HepG2 (cell line): Measurements from ENCODE around the gene DAB1. TPM values are rescaled to one million over a fixed set of nuclear protein-coding genes. Genes with fewer than 3 reads are reported as not detected.

Experiments used
- ATAC-seq: fragments of 200-7000 bp; cut with Tn5 transposase; 3 replicates; pipeline ENCODE4 v1.9.1; 2020; ENCODE audit warnings: mild to moderate bottlenecking, moderate library complexity
- BruUV-seq: library from RNA; stranded (reverse); fragments of 400-500 nt; replicated peaks from 2 replicates; lab custom pipeline; 2021; lab: Mats Ljungman, UMichigan
- CTCF ChIA-PET: fragments of 300-600 bp; formaldehyde crosslinking; extraction: SDS; loops from one replicate; lab custom pipeline; 2021; ENCODE audit warnings: low total read pairs, inconsistent platforms, low intra/inter-chr PET ratio; lab: Yijun Ruan, JAX
- POLR2A ChIA-PET: fragments of 350-600 bp; sonication (Branson Sonifier 250); formaldehyde crosslinking; loops from one replicate; lab custom pipeline; 2020; ENCODE audit warnings: antibody characterized with exemption, inconsistent platforms; lab: Yijun Ruan, JAX
- DNase-seq: peaks from one replicate; pipeline ENCODE4 v3.0.0-alpha.2; 2015; ENCODE audit warnings: low spot score
- FAIRE-seq: peaks from 3 replicates; lab custom pipeline; 2011; peaks lifted over from hg19 to GRCh38; lab: Jason Lieb, UNC
- H2AFZ ChIP-seq: one replicate; pipeline ENCODE4 v1.6.1; 2011; ENCODE audit warnings: low read length, inconsistent platforms
- H3K27ac ChIP-seq: fragments of 300-600 bp; 3 replicates; pipeline ENCODE4 v1.8.0; 2011; ENCODE audit warnings: mixed run types, mild to moderate bottlenecking, mixed read lengths, low read length, inconsistent platforms; ENCODE audit not compliant: insufficient read depth; ENCODE audit errors: extremely low read length
- H3K27me3 ChIP-seq, 2 experiments: fragments of 200-600 bp in 1 of 2; 2 replicates in 1 of 2; 3 replicates in 1 of 2; pipeline versions ENCODE4 v1.6.0 to v1.8.0; 2011; ENCODE audit warnings: low read length in 2 of 2, mild to moderate bottlenecking in 2 of 2, moderate library complexity in 2 of 2, inconsistent platforms in 1 of 2; ENCODE audit not compliant: insufficient read depth in 2 of 2, control insufficient read depth in 1 of 2
- H3K36me3 ChIP-seq, 2 experiments: fragments of 200-600 bp in 1 of 2; replicated peaks in 1 of 2; 2 replicates in 1 of 2; 3 replicates in 1 of 2; pipeline versions ENCODE4 v1.5.1 to v1.8.0; 2011; ENCODE audit warnings: low read length in 2 of 2, inconsistent platforms in 1 of 2; ENCODE audit not compliant: insufficient read depth in 2 of 2, control insufficient read depth in 1 of 2
- H3K4me1 ChIP-seq: 2 replicates; pipeline ENCODE4 v1.5.1; 2012; ENCODE audit warnings: low read length, inconsistent platforms; ENCODE audit not compliant: insufficient read depth
- H3K4me2 ChIP-seq: 2 replicates; pipeline ENCODE4 v1.6.0; 2011; ENCODE audit warnings: low read depth, low read length, inconsistent platforms
- H3K4me3 ChIP-seq, 3 experiments: fragments of 200-600 bp in 1 of 3; sonication (generic), shearing (Covaris generic) in 1 of 3; replicated peaks in 1 of 3; 2 replicates each; pipeline ENCODE4 v1.5.1; 2011 to 2016; ENCODE audit warnings: low read length in 3 of 3, inconsistent platforms in 2 of 3, low read depth in 2 of 3, mild to moderate bottlenecking in 2 of 3, control low read depth in 1 of 3, mixed read lengths in 1 of 3; ENCODE audit not compliant: insufficient read depth in 1 of 3
- H3K79me2 ChIP-seq: one replicate; pipeline ENCODE4 v1.6.1; 2011; ENCODE audit warnings: low read length, inconsistent platforms; ENCODE audit not compliant: insufficient read depth
- H3K9ac ChIP-seq: 2 replicates; pipeline ENCODE4 v1.6.0; 2011; ENCODE audit warnings: mild to moderate bottlenecking, low read depth, low read length, inconsistent platforms; ENCODE audit not compliant: insufficient read depth
- H3K9me3 ChIP-seq: 2 replicates; pipeline ENCODE4 v1.5.1; 2012; ENCODE audit warnings: mild to moderate bottlenecking, low read length
- H4K20me1 ChIP-seq: 2 replicates; pipeline ENCODE4 v1.6.0; 2011; ENCODE audit warnings: inconsistent platforms, mild to moderate bottlenecking, low read length, moderate library complexity; ENCODE audit not compliant: insufficient read depth
- ELF1 ChIP-seq: sonication (generic); formaldehyde crosslinking; IDR thresholded peaks from 2 replicates; pipeline ENCODE4 v1.4.0; 2020; ENCODE audit warnings: missing genetic modification reagents
- FOXP1 ChIP-seq, 2 experiments: fragments of 450-650 bp in 1 of 2; IDR thresholded peaks; 2 replicates each; pipeline ENCODE4 v1.6.1; 2017 to 2018; ENCODE audit warnings: antibody characterized with exemption in 1 of 2
- ISX ChIP-seq: sonication (generic); formaldehyde crosslinking; conservative IDR thresholded peaks from 2 replicates; pipeline ENCODE4 v1.5.0; 2020; ENCODE audit warnings: missing genetic modification reagents
- KLF12 ChIP-seq: sonication (generic); formaldehyde crosslinking; IDR thresholded peaks from 2 replicates; pipeline ENCODE4 v1.4.0; 2020; ENCODE audit warnings: missing genetic modification reagents, borderline replicate concordance
- MBD4 ChIP-seq: IDR thresholded peaks from 2 replicates; pipeline ENCODE4 v1.6.1; 2012; ENCODE audit warnings: low read length, inconsistent platforms, borderline replicate concordance
- RCOR2 ChIP-seq: IDR thresholded peaks from 2 replicates; pipeline ENCODE4 v1.6.1; 2016; ENCODE audit warnings: missing biosample characterization, missing genetic modification reagents
- RFX5 ChIP-seq: IDR thresholded peaks from 2 replicates; pipeline ENCODE4 v1.6.1; 2011; ENCODE audit warnings: low read depth, low read length, improper control_type of control experiment
- SCMH1 ChIP-seq: sonication (generic); formaldehyde crosslinking; IDR thresholded peaks from 2 replicates; pipeline ENCODE4 v1.9.0; 2021; ENCODE audit warnings: missing genetic modification reagents, mild to moderate bottlenecking, borderline replicate concordance
- SP1 ChIP-seq, 2 experiments: fragments of 450-650 bp in 1 of 2; sonication (generic) in 1 of 2; formaldehyde crosslinking in 1 of 2; IDR thresholded peaks; 2 replicates each; pipeline versions ENCODE4 v1.4.0 to v1.6.1; 2016 to 2020; ENCODE audit warnings: missing genetic modification reagents in 1 of 2
- TSC22D2 ChIP-seq: sonication (generic); formaldehyde crosslinking; IDR thresholded peaks from 2 replicates; pipeline ENCODE4 v1.5.1; 2020; ENCODE audit warnings: missing genetic modification reagents, mild to moderate bottlenecking, borderline replicate concordance
- ZNF12 ChIP-seq: sonication (generic); formaldehyde crosslinking; IDR thresholded peaks from 2 replicates; pipeline ENCODE4 v1.5.0; 2020; ENCODE audit warnings: missing genetic modification reagents
- ZNF329 ChIP-seq: sonication (generic); formaldehyde crosslinking; IDR thresholded peaks from 2 replicates; pipeline ENCODE4 v1.9.0; 2021; ENCODE audit warnings: low read depth, mild to moderate bottlenecking, missing genetic modification reagents
- ZNF652 ChIP-seq: IDR thresholded peaks from 2 replicates; pipeline ENCODE4 v1.6.1; 2016; ENCODE audit warnings: low read depth, borderline replicate concordance
- ZNF737 ChIP-seq: sonication (generic); formaldehyde crosslinking; IDR thresholded peaks from 2 replicates; pipeline ENCODE4 v1.5.0; 2020; ENCODE audit warnings: missing genetic modification reagents, mild to moderate bottlenecking, borderline replicate concordance
- ZNF879 ChIP-seq: sonication (generic); formaldehyde crosslinking; IDR thresholded peaks from 2 replicates; pipeline ENCODE4 v1.8.1; 2023; ENCODE audit warnings: missing genetic modification reagents
- WGBS: methylation state at CpG from one replicate; pipeline ENCODE4 v1.1.6; 2017; ENCODE audit warnings: low lambda C conversion rate; 5-methylcytosine and 5-hydroxymethylcytosine counted together
- in situ Hi-C: cut with HindIII; loops from 2 replicates; pipeline ENCODE4 v1.10.0; 2017; ENCODE audit warnings: low pct_unique_long_range_greater_than_20kb; ENCODE audit not compliant: extremely low pct_ligation_motif_present
- intact Hi-C: fragments of 100-400 bp; cut with micrococcal nuclease; formaldehyde crosslinking; loops from one replicate; pipeline ENCODE4 v1.10.0; 2022; ENCODE audit not compliant: unreplicated experiment
- polyA plus RNA-seq, 8 experiments: library from polyadenylated mRNA; depleted of rRNA in 3 of 8; stranded (reverse) in 7 of 8; unstranded in 1 of 8; fragments of >200 nt; fragmentation: Illumina TruSeq in 4 of 8; extraction: Trizol in 4 of 8; gene quantifications; 2 replicates each; pipeline versions ENCODE4 v1.2.1 to v1.2.3, GENCODE V29; 2011 to 2016; ENCODE audit warnings: low read depth in 4 of 8, missing spikeins in 1 of 8, mixed read lengths in 1 of 8; ENCODE audit not compliant: insufficient read depth in 1 of 8
- total RNA-seq, 5 experiments: library from RNA; depleted of rRNA; stranded (reverse); fragments of >200 nt; fragmentation: Illumina TruSeq; extraction: Trizol; gene quantifications; 2 replicates each; pipeline ENCODE4 v1.2.3, GENCODE V29; 2016; ENCODE audit warnings: low read depth in 1 of 5
- TF ChIP-seq, protein P1 (sequence below): sonication (generic); formaldehyde crosslinking; IDR thresholded peaks from 2 replicates; pipeline ENCODE4 v1.5.0; 2020; ENCODE audit warnings: missing genetic modification reagents
- TF ChIP-seq, protein P2 (sequence below): sonication (generic); formaldehyde crosslinking; IDR thresholded peaks from 2 replicates; pipeline ENCODE4 v1.4.0; 2020; ENCODE audit warnings: mild to moderate bottlenecking, missing genetic modification reagents

The DAB1 gene
- total and polyA plus RNA-seq, 2 of the 13 experiments (the other 11 are each of a cell fraction or from before 2014, with no cell fraction given) = 0.04 to 0.13 TPM

DNA sequence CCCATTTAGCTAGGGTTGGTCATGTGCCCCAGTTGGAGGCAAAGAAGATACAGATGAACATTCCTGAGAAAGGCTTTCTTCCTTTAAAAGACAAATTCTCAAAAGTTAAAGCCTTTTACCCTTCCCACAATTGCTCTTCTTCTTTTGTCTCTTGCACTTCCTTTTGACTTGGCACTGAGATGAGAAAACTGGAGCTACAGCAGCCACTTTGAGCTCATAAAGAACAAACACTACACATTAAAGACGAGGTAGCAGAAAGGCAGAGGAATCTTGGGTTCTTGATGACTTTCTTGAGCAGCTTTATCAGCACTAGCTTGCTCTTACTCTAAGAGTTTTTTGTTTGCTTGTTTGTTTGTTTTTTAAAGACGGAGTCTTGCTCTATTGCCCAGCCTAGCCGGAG is 92.2 kb downstream of the DAB1 start:
- POLR2A ChIA-PET = no interaction called here
- ATAC-seq (no peak), DNase-seq (no peak), FAIRE-seq (no peak)
- Histone ChIP-seq H3K4me3 (no peak overlapping the region), H3K27me3 (no peaks in the 10 kb centered on the region), H3K9me3 (no peaks in the 10 kb centered on the region), H3K4me2 (no peak overlapping the region), H3K79me2 (no peaks in the 10 kb centered on the region), H4K20me1 (no peaks in the 10 kb centered on the region), H3K9ac (no peak overlapping the region), H3K27ac (no peak overlapping the region), H3K36me3 (no peaks in the 10 kb centered on the region), H3K4me1 (no peaks in the 10 kb centered on the region), H2AFZ (no peak overlapping the region)
- CTCF ChIA-PET = no interaction called here
- 89% methylated on average over 3 of the region's 3 CpGs for WGBS
- BruUV-seq = no TSS peak
- in situ Hi-C loops = no loop called here
- TF ChIP-seq RCOR2 (CRISPR knock-in tag) (no peak), ZNF329 (CRISPR knock-in tag) (no peak), ZNF879 (no peak), KLF12 (CRISPR knock-in tag) (no peak), RFX5 (no peak), ISX (no peak), SCMH1 (CRISPR knock-in tag) (no peak), ZNF12 (CRISPR knock-in tag) (no peak), TSC22D2 (CRISPR knock-in tag) (no peak), ELF1 (no peak), SP1 (IDR thresholded peaks at IDR 0.05) (no peak), SP1 (CRISPR knock-in tag; IDR thresholded peaks at IDR 0.05) (no peak), MBD4 (no peak), ZNF737 (CRISPR knock-in tag) (no peak), ZNF652 (CRISPR knock-in tag) (no peak), FOXP1 (IDR thresholded peaks at IDR 0.05) (no peak), FOXP1 (CRISPR knock-in tag; IDR thresholded peaks at IDR 0.05) (no peak)
- TF ChIP-seq, protein P1, sequence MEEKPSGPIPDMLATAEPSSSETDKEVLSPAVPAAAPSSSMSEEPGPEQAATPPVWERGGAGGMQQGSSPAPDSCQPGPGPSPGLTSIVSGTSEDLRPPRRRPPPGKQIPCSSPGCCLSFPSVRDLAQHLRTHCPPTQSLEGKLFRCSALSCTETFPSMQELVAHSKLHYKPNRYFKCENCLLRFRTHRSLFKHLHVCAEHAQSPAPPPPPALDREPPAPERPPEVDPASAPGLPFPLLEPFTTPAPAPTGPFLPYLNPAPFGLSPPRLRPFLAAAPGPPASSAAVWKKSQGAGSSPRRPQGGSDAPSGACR (CRISPR knock-in tag) = no peak
- TF ChIP-seq, protein P2, sequence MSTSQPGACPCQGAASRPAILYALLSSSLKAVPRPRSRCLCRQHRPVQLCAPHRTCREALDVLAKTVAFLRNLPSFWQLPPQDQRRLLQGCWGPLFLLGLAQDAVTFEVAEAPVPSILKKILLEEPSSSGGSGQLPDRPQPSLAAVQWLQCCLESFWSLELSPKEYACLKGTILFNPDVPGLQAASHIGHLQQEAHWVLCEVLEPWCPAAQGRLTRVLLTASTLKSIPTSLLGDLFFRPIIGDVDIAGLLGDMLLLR (CRISPR knock-in tag) = no peak
- intact Hi-C loops = no loop called here
